ENCODE results near the gene NUDT2.

Gene NUDT2

GRCh38 chr9:34326690-34327089, 2.7 kb upstream of the NUDT2 start:
- no peak for DNase-seq (ENCODE audit: extremely low read depth, low read depth)
- no peak overlapping the region for H3K4me3 ChIP-seq (replicated peaks; ENCODE audit: low read depth, low read length)
- no peak for TF ChIP-seq CTCF (IDR thresholded peaks at IDR 0.05; ENCODE audit: low read depth, low read length, missing control alignments)

GRCh38 chr9:34328500-34328986, 826 bp upstream of the NUDT2 start:
- DNase-seq (ENCODE audit: extremely low read depth, low read depth), result no peak
- peak overlapping the region; percentile 93 for H3K4me3 ChIP-seq (replicated peaks; ENCODE audit: low read depth, low read length)
- TF ChIP-seq CTCF (IDR thresholded peaks at IDR 0.05; ENCODE audit: low read depth, low read length, missing control alignments), result no peak

GRCh38 chr9:34331196-34331595, 1.8 kb downstream of the NUDT2 start:
- no peak for DNase-seq (ENCODE audit: extremely low read depth, low read depth)
- H3K4me3 ChIP-seq (replicated peaks; ENCODE audit: low read depth, low read length), result no peak overlapping the region
- no peak for TF ChIP-seq CTCF (IDR thresholded peaks at IDR 0.05; ENCODE audit: low read depth, low read length, missing control alignments)

GRCh38 chr9:34332076-34332964, 3.0 kb downstream of the NUDT2 start:
- TF ChIP-seq CTCF (IDR thresholded peaks at IDR 0.05; ENCODE audit: low read depth, low read length, missing control alignments), result peak; percentile 36
- no peak overlapping the region for H3K4me3 ChIP-seq (replicated peaks; ENCODE audit: low read depth, low read length)
- no peak for DNase-seq (ENCODE audit: extremely low read depth, low read depth)

GRCh38 chr9:34333836-34334235, 4.5 kb downstream of the NUDT2 start:
- DNase-seq (ENCODE audit: extremely low read depth, low read depth), result no peak
- TF ChIP-seq CTCF (IDR thresholded peaks at IDR 0.05; ENCODE audit: low read depth, low read length, missing control alignments), result no peak
- H3K4me3 ChIP-seq (replicated peaks; ENCODE audit: low read depth, low read length), result no peak overlapping the region

GRCh38 chr9:34334337-34334824, 5.0 kb downstream of the NUDT2 start:
- TF ChIP-seq CTCF (IDR thresholded peaks at IDR 0.05; ENCODE audit: low read depth, low read length, missing control alignments), result no peak
- no peak overlapping the region for H3K4me3 ChIP-seq (replicated peaks; ENCODE audit: low read depth, low read length)
- no peak for DNase-seq (ENCODE audit: extremely low read depth, low read depth)
